Loucy (cell line): Measurements from ENCODE around the gene CATSPERD.

Experiments
- CTCF ChIP-seq: fragments of 200-600 bp; sonication (generic); conservative IDR thresholded peaks from 2 replicates; pipeline ENCODE4 v1.5.1; 2014; ENCODE audit warnings: mild to moderate bottlenecking, antibody characterized with exemption, low read length
- EZH2phosphoT487 ChIP-seq: fragments of 200-600 bp; IDR thresholded peaks from 2 replicates; pipeline ENCODE4 v1.6.1; 2018; ENCODE audit warnings: antibody characterized with exemption, mild to moderate bottlenecking, moderate library complexity, borderline replicate concordance

GRCh38 chr19:5684694-5685430 is 35.6 kb upstream of the CATSPERD start:
- TF ChIP-seq CTCF = no peak
- no peak for TF ChIP-seq EZH2phosphoT487
